Kidney (tissue), 14 donors: Measurements from ENCODE around the gene PLEKHM3. TPM values are rescaled to one million over a fixed set of nuclear protein-coding genes. Genes with fewer than 3 reads are reported as not detected.

ENCODE experiments used
- DNase-seq, 5 donors: peaks; one replicate each; pipeline ENCODE4 v3.0.0-alpha.2; 2013 to 2020
- FAIRE-seq: peaks from 2 replicates; lab custom pipeline; 2012; peaks lifted over from hg19 to GRCh38; lab: Jason Lieb, UNC
- H3K27ac ChIP-seq, 2 donors: one replicate each; pipeline ENCODE4 v1.7.0; 2013; ENCODE audit warnings: low read depth in 2 of 2, low read length in 2 of 2, inconsistent platforms in 1 of 2
- H3K27me3 ChIP-seq: one replicate; pipeline ENCODE4 v1.7.1; 2013; ENCODE audit warnings: low read length, inconsistent platforms; ENCODE audit not compliant: control insufficient read depth, insufficient read depth
- H3K36me3 ChIP-seq, 3 donors: one replicate each; pipeline versions ENCODE4 v1.7.0 to v1.7.1; 2013; ENCODE audit warnings: low read length in 3 of 3, control low read depth in 1 of 3, inconsistent platforms in 1 of 3; ENCODE audit not compliant: insufficient read depth in 3 of 3, control insufficient read depth in 2 of 3
- H3K4me1 ChIP-seq, 3 donors: one replicate each; pipeline versions ENCODE4 v1.7.0 to v1.7.1; 2013; ENCODE audit warnings: low read length in 3 of 3, inconsistent platforms in 1 of 3, low read depth in 1 of 3; ENCODE audit not compliant: control insufficient read depth in 2 of 3, insufficient read depth in 2 of 3
- H3K4me3 ChIP-seq, 3 donors: one replicate each; pipeline versions ENCODE4 v1.7.0 to v1.8.1; 2013; ENCODE audit warnings: low read length in 3 of 3, control low read depth in 1 of 3, inconsistent platforms in 1 of 3
- H3K9ac ChIP-seq, 3 donors: one replicate each; pipeline versions ENCODE4 v1.7.0 to v1.7.1; 2013; ENCODE audit warnings: low read length in 3 of 3, control low read depth in 1 of 3, inconsistent platforms in 1 of 3
- H3K9me3 ChIP-seq, 3 donors: one replicate each; pipeline versions ENCODE4 v1.7.0 to v1.7.1; 2013; ENCODE audit warnings: low read length in 3 of 3, control low read depth in 1 of 3, inconsistent platforms in 1 of 3; ENCODE audit not compliant: control insufficient read depth in 2 of 3, insufficient read depth in 1 of 3
- CTCF ChIP-seq: IDR thresholded peaks from 3 replicates; pipeline ENCODE4 v1.5.1; 2012; ENCODE audit warnings: mild to moderate bottlenecking, moderate library complexity, borderline replicate concordance; ENCODE audit not compliant: insufficient read depth; ENCODE audit errors: extremely low read depth
- intact Hi-C: fragments of 100-400 bp; cut with DNase I; formaldehyde crosslinking; loops from one replicate; pipeline ENCODE4 v1.11.1; 2022
- polyA plus RNA-seq: library from polyadenylated mRNA; stranded (reverse); fragments of 350-450 nt; fragmentation: Illumina TruSeq; extraction: RNeasy Lipid Tissue Mini Kit (QIAGEN cat#74804); gene quantifications from one replicate; pipeline ENCODE4 v1.2.3, GENCODE V29; 2014; ENCODE audit warnings: low read depth, low replicate concordance; ENCODE audit not compliant: insufficient read depth
- total RNA-seq: library from RNA; stranded (reverse); fragmentation: NEBNext Ultra II Directional; extraction: Animal tissue kit (Norgen Biotek cat#: 25700); gene quantifications from one replicate; pipeline ENCODE4 v1.2.1, GENCODE V29; 2021
- donor health status: control.
- donor health status: control.
- donor health status: control.
- donor health status: control.
- donor health status: control.
- donor health status: DM: yes; HTN: yes; CAD: no.
- donor health status: Normal renal cell carcinoma (clear cell type).

The PLEKHM3 gene
- total and polyA plus RNA-seq, 2 donors from 2014 or later, result 4.2 to 13.5 TPM

GRCh38 chr2:207988975-207989374 is 36.4 kb downstream of the PLEKHM3 start:
- no peaks in the 10 kb centered on the region for H3K4me1 ChIP-seq
- no peak for FAIRE-seq

GRCh38 chr2:207987025-207987716 is 38.2 kb downstream of the PLEKHM3 start:
- Histone ChIP-seq H3K36me3 (no peaks in the 10 kb centered on the region), H3K27me3 (no peaks in the 10 kb centered on the region), H3K9ac (no peak overlapping the region), H3K4me1 (no peaks in the 10 kb centered on the region), H3K27ac (no peak overlapping the region), H3K4me3 (no peak overlapping the region), H3K9me3 (no peaks in the 10 kb centered on the region)
- FAIRE-seq (no peak), DNase-seq (no peak)
- intact Hi-C loops, result no loop called here
- no peak for TF ChIP-seq CTCF

More at GRCh38 chr2:207988975-207989374, 36.4 kb downstream of the PLEKHM3 start:
- intact Hi-C loops, result no loop called here
- H3K36me3 ChIP-seq, result no peaks in the 10 kb centered on the region
- H3K27me3 ChIP-seq, result no peaks in the 10 kb centered on the region
- no peak for DNase-seq
- no peak overlapping the region for H3K4me3 ChIP-seq
- no peaks in the 10 kb centered on the region for H3K9me3 ChIP-seq
- TF ChIP-seq CTCF, result no peak
- H3K27ac ChIP-seq, result no peak overlapping the region
- H3K9ac ChIP-seq, result no peak overlapping the region

- FAIRE-seq (no peak), DNase-seq (no peak)
- intact Hi-C loops, result no loop called here
- Histone ChIP-seq H3K4me1 (no peaks in the 10 kb centered on the region), H3K4me3 (no peak overlapping the region), H3K36me3 (no peaks in the 10 kb centered on the region), H3K9me3 (no peaks in the 10 kb centered on the region), H3K27ac (no peak overlapping the region), H3K27me3 (no peaks in the 10 kb centered on the region), H3K9ac (no peak overlapping the region)
- no peak for TF ChIP-seq CTCF
These were observed 40.4 kb downstream of the PLEKHM3 start for GRCh38 chr2:207984765-207985480.
